ENCODE results near the gene UNC5B.

The UNC5B gene

GRCh38 chr10:71223347-71224058 lies 11.1 kb downstream of the UNC5B start:
- DNase-seq, result no peak

DNA sequence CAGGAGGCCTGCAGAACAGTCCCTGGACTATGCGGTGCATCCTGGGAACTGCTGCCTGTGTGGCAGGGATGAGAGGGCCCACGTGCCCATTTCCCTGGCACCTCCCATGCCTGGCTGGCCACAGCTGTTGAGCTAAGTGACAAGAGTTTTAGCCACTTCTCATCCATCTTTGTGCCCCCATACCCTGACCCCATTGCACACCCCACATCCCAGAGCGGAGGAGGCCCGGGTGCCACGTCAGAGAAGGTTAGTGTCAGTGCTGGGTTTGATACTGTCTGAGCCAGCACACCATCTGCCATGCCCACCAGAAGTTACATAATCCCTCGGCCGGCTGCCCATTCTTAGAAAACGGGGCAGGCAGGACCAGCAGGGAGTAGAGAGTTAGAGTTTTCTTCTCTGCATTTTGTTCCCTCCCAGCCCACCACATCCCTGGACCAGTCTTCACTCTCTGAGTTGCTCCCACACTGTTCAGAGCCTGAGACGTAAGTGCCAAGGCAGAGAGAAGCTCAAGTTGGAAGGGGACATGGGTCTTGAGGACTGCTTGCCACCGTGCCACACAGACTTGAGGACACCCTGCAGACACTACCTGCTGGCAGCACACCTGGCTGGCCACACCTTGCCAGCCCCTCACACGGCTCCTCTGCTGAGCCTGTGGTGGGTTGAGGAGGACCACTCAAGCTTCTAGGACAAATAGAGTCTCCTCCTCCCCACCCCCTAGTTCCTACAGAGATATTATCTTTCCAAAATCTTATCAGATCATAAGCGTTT lies 13.1 kb downstream of the UNC5B start:
- no peak for DNase-seq

DNA sequence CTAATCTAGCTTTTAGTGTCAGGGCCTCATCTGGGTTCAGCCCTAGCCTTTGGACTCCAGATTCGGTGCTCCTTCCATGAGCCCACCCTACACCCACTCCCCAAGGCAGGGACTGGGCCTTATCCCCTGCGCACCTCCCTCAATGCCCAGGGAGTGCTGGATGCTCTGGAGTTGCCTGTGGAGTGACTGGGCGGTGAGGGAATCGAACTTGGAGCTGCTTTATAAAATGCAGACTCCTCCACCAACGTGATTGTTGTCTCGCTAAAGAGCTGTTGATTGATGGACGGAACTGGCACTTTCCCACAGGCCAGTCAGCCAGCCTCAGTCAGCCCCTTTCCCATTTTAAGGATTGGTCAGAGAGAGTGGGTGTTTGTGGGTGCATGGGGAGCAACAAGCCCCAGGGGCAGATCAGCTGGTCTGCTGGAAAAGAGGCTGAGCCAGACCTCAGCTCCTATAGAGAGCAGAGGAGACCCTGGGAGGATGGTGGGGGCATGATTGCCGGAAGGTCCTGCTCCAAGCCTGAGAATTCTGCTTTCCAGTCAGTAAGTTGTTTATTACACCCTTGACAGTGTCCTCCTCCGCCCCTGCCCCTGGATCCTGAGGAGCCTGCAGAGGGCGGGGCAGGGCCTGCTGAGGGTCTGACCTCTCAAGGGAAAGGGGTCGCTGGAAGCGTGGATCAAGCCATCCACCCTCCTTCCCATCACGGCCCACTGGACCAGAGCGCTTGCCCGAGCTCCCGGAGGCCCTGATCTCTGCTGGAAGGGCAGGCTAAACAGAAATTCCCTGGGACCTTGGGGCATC lies 16.7 kb downstream of the UNC5B start:
- DNase-seq, result no peak

GRCh38 chr10:71229726-71230655 lies 17.6 kb downstream of the UNC5B start:
- DNase-seq, result no peak

DNA sequence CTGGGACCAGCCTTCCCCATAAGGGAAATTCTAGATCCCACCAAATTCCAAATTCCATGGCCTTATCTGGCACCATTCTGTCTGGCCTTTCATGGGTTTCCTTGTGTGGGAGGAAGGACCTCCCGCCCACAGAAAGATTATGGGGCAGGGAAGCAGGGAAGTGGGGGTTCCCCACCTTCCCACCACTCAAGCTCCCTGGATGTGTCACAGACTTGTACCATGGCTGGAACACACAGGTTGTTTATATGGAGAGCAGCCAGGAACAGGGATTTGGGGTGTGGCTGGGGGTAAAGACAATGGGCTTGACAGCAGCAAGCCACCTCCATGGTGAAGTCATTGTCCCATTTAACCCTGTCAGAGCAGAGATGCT lies 18.3 kb downstream of the UNC5B start:
- no peak for DNase-seq

DNA sequence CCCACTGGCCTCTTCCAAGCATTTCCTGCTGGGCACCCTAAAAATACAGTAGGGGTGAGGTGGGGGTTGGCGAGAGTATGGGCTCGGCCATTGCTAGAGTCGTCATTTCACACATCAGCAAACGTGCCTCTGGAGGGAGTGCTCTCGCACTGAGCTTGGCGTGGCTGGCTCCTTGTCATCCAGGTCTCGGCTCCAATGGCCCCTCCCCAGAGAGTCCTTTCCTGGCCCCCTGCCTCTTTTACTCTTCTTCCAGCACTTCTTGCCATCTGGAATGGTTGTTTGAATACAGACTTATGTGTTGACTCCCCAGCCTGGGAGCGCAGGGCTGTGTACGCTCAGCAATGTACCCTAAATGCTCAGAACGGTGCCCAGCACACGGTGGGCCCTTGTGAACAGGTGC lies 18.8 kb downstream of the UNC5B start:
- no peak for DNase-seq

- no peak for DNase-seq
These were observed 20.0 kb downstream of the UNC5B start for GRCh38 chr10:71232089-71232998.

GRCh38 chr10:71233482-71233892 lies 21.1 kb downstream of the UNC5B start:
- no peak for DNase-seq

GRCh38 chr10:71234004-71234894 lies 21.9 kb downstream of the UNC5B start:
- no peak for DNase-seq

- no peak for DNase-seq
These were observed 22.8 kb downstream of the UNC5B start for GRCh38 chr10:71234970-71235685.

- DNase-seq, result no peak
These were observed 23.4 kb downstream of the UNC5B start for GRCh38 chr10:71235808-71236207.

DNA sequence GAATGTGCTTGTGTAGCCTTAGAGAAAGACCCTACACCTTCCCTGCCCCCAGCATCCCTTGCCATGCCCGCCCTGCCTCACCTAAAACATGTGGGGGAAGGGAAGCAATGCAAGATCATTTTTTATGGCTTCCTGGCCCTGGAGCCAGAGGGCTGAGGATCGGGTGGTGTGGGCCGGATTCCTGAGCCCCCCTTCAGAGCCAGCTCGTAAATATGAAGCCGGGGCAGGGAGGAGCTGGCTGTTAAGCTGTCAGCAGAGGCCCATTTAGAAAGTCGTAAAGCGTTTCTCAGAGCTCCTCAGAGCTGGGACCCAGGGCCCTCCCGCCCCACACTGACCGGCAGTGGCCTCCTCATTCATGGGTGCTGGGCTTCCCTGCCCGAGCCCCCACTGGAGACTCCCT lies 23.9 kb downstream of the UNC5B start:
- no peak for DNase-seq

DNA sequence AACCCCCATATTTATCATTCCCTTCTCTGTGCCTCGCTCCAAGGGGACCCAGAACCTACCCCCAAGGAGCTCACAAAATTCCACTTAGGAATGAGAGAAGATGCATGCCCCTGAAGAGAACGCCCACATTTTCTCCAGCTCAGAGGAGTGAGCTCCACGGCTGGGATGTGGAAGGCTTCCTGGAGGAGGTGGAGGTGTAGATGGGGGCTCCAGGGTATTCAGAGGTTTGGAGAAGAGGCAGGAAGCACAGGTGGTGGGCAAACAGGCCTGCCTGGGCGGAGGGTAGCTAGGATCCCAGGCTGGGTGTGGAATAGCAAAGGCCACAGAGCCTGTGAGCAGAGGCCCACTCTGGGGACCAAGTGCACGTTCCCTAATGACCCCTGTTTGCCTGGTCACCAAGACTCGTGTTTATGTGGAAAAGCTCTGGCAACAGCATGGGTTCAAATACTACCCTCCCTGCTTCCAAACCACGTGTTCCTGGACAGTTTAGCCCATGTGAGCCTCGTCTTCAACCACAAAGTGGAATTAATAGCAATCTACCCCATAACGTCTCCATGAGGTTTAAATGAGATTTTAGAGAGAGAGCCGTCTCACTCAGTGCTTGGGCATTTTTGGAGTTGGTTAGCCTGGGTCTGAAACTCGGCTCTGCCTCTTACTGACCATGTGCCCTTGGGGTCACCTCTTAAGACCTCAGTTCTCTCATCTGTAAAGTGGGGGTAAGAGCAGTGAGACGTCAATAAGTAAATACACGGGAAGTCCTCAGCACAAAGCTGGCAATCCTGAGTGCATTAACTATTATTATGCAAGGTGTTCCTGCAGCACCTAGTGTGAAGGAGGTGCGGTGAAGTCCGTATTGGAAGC lies 24.7 kb downstream of the UNC5B start:
- DNase-seq, result no peak

DNA sequence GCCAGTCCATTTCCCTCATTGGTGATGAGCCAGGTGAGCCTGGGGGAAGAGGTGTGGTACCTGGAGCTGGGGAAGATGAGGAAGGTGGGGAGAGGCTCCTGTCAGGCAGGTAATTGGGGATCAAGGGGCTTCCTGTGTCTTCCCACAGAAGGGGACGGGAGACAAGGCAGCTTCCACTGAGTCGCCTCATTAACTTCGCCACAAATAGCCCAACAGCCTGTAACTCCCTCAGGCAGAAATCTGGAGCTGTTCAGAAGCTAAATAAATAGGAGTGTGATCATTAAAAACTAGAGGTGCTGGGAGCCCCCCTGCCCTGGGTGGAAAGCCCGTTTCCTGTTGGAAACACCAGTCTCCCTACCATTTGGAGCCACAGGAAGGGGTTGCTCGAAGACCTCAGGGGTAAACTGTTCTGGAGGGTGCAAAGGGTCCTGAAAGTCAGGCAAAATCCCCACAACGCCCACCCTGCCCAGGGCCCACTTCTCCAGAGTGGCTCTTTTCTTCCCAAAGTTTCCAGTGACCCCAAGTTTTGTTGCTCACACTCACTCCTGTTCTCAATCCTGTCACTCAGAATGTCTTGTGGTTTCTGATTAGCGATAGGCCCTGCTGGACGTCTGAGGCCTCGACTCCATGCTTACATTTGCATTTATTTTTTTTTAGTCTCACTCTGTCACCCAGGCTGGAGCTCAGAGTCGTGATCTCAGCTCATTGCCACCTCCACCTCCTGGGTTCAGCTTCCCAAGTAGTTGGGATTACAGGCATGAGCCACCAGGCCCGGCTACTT lies 25.7 kb downstream of the UNC5B start:
- no peak for DNase-seq

GRCh38 chr10:71238626-71239025 lies 26.3 kb downstream of the UNC5B start:
- no peak for DNase-seq

DNA sequence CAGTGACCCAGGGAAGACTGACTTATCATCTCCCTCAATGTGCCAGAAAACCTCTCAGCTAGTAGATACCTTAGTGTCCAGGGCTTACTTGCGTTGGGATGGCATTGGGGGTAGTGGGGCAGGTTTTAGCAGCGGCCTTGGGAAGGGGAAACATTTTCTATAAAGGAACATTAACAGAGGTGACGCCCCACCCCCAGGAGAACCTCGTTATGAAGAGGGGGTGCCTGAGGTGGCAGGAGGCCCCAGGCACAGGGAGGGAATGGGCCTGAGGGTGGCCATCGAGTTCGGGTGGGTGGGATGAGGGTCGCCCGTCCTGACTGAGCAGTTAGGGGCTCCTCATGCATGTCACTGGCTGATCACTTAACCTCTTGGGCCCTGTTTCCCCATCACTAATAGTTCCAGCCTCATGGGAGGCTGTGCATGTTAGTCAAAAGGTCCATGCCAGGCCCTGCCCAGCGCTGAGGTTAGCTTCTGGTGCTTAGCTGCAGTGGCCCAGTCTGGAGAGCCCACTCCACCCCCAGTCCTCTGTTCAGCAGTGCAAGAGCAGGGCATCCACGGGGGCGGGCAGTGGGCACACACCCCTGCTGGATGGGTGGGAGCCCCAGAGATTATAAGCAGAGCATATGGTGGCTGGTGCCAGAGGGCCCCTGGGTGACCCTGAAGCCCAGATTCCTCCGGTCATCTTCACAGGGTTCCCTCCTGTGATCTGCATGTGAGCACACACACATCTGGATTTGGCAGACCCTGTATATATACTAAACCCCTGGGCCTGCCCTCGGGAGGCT lies 27.0 kb downstream of the UNC5B start:
- no peak for DNase-seq
